ENCODE measurements around the gene DSCAML1.

Gene DSCAML1

GRCh38 chr11:117770061-117770460 is 27.0 kb downstream of the DSCAML1 start:
- no peaks in the 10 kb centered on the region for H3K36me3 ChIP-seq (ENCODE audit: insufficient read depth, low read length)
- no peaks in the 10 kb centered on the region for H3K9me2 ChIP-seq (ENCODE audit: low read depth, low read length)
- H3K27ac ChIP-seq (ENCODE audit: low read depth, low read length, poor library complexity, severe bottlenecking): no peak overlapping the region
- no peak overlapping the region for H2AFZ ChIP-seq (ENCODE audit: low read length)
- H4K20me1 ChIP-seq (ENCODE audit: insufficient read depth, low read length): no peaks in the 10 kb centered on the region
- no peak overlapping the region for H3K4me2 ChIP-seq (ENCODE audit: low read length)
- no peaks in the 10 kb centered on the region for H3K9me3 ChIP-seq (ENCODE audit: low read length)
- H3K4me3 ChIP-seq (ENCODE audit: low read depth, low read length, poor library complexity, severe bottlenecking): no peak overlapping the region
- H3K79me2 ChIP-seq (ENCODE audit: insufficient read depth, low read length): no peaks in the 10 kb centered on the region
- H3K4me1 ChIP-seq (ENCODE audit: insufficient read depth, low read length, severe bottlenecking): no peaks in the 10 kb centered on the region
- 0 out of 2 replicates have a peak, but pooled peaks cover 4% of the 10 kb centered on the region for H3K27me3 ChIP-seq (ENCODE audit: insufficient read depth, low read length)
- H3F3A ChIP-seq (ENCODE audit: insufficient read depth, low read length): no peaks in the 10 kb centered on the region
- no peak overlapping the region for H3K9ac ChIP-seq (ENCODE audit: low read length)
- TF ChIP-seq EZH2 (IDR thresholded peaks at IDR 0.05; ENCODE audit: borderline replicate concordance, low read length): no peak
- TF ChIP-seq, protein P1, sequence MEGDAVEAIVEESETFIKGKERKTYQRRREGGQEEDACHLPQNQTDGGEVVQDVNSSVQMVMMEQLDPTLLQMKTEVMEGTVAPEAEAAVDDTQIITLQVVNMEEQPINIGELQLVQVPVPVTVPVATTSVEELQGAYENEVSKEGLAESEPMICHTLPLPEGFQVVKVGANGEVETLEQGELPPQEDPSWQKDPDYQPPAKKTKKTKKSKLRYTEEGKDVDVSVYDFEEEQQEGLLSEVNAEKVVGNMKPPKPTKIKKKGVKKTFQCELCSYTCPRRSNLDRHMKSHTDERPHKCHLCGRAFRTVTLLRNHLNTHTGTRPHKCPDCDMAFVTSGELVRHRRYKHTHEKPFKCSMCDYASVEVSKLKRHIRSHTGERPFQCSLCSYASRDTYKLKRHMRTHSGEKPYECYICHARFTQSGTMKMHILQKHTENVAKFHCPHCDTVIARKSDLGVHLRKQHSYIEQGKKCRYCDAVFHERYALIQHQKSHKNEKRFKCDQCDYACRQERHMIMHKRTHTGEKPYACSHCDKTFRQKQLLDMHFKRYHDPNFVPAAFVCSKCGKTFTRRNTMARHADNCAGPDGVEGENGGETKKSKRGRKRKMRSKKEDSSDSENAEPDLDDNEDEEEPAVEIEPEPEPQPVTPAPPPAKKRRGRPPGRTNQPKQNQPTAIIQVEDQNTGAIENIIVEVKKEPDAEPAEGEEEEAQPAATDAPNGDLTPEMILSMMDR (IDR thresholded peaks at IDR 0.05; ENCODE audit: low read length): no peak

- H3F3A ChIP-seq (ENCODE audit: insufficient read depth, low read length): no peaks in the 10 kb centered on the region
- H4K20me1 ChIP-seq (ENCODE audit: insufficient read depth, low read length): no peaks in the 10 kb centered on the region
- H3K9me2 ChIP-seq (ENCODE audit: low read depth, low read length): no peaks in the 10 kb centered on the region
- H2AFZ ChIP-seq (ENCODE audit: low read length): no peak overlapping the region
- TF ChIP-seq, protein P1 (IDR thresholded peaks at IDR 0.05; ENCODE audit: low read length): no peak
- TF ChIP-seq EZH2 (IDR thresholded peaks at IDR 0.05; ENCODE audit: borderline replicate concordance, low read length): no peak
- H3K9me3 ChIP-seq (ENCODE audit: low read length): no peaks in the 10 kb centered on the region
- H3K27me3 ChIP-seq (ENCODE audit: insufficient read depth, low read length): 0 out of 2 replicates have a peak, but pooled peaks cover 4% of the 10 kb centered on the region
- H3K4me3 ChIP-seq (ENCODE audit: low read depth, low read length, poor library complexity, severe bottlenecking): no peak overlapping the region
- H3K9ac ChIP-seq (ENCODE audit: low read length): no peak overlapping the region
- H3K36me3 ChIP-seq (ENCODE audit: insufficient read depth, low read length): no peaks in the 10 kb centered on the region
- H3K4me1 ChIP-seq (ENCODE audit: insufficient read depth, low read length, severe bottlenecking): no peaks in the 10 kb centered on the region
- no peak overlapping the region for H3K4me2 ChIP-seq (ENCODE audit: low read length)
- H3K79me2 ChIP-seq (ENCODE audit: insufficient read depth, low read length): no peaks in the 10 kb centered on the region
- no peak overlapping the region for H3K27ac ChIP-seq (ENCODE audit: low read depth, low read length, poor library complexity, severe bottlenecking)
Observed at GRCh38 chr11:117769533-117769932, 27.5 kb downstream of the DSCAML1 start.

GRCh38 chr11:117768506-117768905 is 28.5 kb downstream of the DSCAML1 start:
- no peaks in the 10 kb centered on the region for H4K20me1 ChIP-seq (ENCODE audit: insufficient read depth, low read length)
- TF ChIP-seq, protein P1 (IDR thresholded peaks at IDR 0.05; ENCODE audit: low read length): no peak
- TF ChIP-seq EZH2 (IDR thresholded peaks at IDR 0.05; ENCODE audit: borderline replicate concordance, low read length): no peak
- no peaks in the 10 kb centered on the region for H3F3A ChIP-seq (ENCODE audit: insufficient read depth, low read length)
- H3K4me1 ChIP-seq (ENCODE audit: insufficient read depth, low read length, severe bottlenecking): no peaks in the 10 kb centered on the region
- no peaks in the 10 kb centered on the region for H3K36me3 ChIP-seq (ENCODE audit: insufficient read depth, low read length)
- no peaks in the 10 kb centered on the region for H3K9me3 ChIP-seq (ENCODE audit: low read length)
- no peaks in the 10 kb centered on the region for H3K9me2 ChIP-seq (ENCODE audit: low read depth, low read length)
- no peak overlapping the region for H2AFZ ChIP-seq (ENCODE audit: low read length)
- H3K27me3 ChIP-seq (ENCODE audit: insufficient read depth, low read length): 0 out of 2 replicates have a peak, but pooled peaks cover 4% of the 10 kb centered on the region
- H3K4me2 ChIP-seq (ENCODE audit: low read length): no peak overlapping the region
- H3K27ac ChIP-seq (ENCODE audit: low read depth, low read length, poor library complexity, severe bottlenecking): no peak overlapping the region
- H3K79me2 ChIP-seq (ENCODE audit: insufficient read depth, low read length): no peaks in the 10 kb centered on the region
- no peak overlapping the region for H3K4me3 ChIP-seq (ENCODE audit: low read depth, low read length, poor library complexity, severe bottlenecking)
- no peak overlapping the region for H3K9ac ChIP-seq (ENCODE audit: low read length)

Data from OCI-LY1 (cell line).